ENCODE results near the gene PKN3.
"Not testable (repeated sequence)": the region's sequence is repeated elsewhere in the genome, so short reads cannot be mapped to it uniquely, and the experiment has no call there.

PKN3 gene

DNA sequence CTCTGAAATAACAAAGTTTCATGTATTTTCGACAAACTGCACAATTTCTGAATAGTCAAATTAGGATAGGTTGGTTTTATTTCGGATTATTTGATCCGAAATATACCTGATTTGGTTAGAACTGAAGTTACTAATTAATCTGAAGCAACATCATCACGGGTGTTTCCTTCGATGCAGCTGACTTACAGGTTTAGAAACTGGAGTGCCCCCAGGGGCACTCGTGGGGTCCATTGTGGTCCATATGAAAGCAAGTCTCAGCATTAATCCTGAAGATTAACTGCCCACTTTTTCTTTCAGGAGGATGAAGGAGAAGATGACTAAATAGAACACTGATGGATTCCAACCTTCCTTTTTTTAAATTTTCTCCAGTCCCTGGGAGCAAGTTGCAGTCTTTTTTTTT lies 8.0 kb upstream of the PKN3 start:
- DNase-seq = no peak

DNA sequence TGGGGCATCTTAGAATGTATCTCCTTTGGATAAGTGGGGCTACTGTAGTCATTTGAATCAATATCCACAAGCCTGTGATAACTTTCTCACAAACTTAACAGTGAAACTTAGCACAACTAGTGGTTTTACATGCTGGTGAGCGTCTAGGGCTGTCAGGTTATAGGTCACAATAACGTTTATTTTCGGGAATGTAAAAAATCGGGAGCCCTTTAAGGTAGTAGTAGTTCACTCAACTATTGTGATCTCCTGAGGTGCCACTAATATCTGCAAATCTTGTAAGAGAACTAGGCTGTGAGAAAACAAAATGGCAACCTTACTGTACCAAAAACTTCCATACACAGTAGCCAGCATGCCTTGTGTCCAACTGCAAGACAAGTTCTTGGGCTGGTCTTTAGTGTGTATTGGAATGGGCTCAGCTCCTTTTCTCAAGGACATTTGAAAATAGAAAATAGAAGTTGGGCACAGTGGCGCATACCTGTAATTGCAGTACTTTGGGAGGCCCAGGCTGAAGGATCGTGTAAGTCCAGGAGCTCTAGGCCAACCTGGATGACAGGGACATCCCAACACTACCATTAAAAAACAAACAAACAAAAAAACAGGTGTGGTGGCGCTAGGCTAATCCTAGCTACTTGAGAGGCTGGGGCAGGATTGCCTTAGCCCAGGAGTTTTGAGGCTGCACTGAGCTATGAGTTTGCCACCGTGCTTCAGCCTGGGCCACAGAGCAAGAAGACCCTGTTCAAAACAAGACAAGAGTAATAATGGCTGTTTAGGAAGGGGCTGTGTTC lies 5.2 kb upstream of the PKN3 start:
- DNase-seq = no peak

GRCh38 chr9:128699096-128699795 lies 3.1 kb upstream of the PKN3 start:
- DNase-seq = not testable (repeated sequence)

DNA sequence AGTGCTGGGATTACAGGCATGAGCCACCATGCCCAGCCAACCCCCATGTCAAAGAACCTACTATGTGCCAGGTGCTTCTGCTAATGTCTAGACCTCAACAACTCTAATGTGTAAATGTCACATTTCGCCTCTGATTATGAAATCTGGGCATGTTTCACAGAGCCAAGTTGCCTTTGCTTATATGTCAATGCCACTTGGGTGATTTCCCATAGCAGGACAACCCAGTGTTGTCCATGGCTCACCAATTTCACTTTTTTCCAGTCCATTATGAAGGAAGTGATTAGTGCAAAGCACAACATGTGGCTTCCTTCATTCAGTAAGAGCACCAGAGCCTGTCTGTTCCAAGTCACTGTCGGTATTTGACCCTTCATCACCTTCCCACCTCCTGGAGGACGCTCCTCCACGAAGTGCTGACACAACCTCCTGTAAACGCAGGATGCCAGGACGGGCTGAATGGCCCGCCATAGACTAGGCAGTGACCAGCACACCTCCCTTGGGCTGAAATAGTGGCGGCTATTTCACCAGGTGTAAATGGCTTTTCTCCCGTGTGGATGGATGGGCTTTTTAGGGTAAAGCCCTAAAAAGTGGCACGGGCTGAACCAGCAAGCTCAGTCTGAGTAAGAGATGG lies 962 bp upstream of the PKN3 start:
- DNase-seq = no peak

GRCh38 chr9:128702949-128703615 lies 779 bp downstream of the PKN3 start:
- peak; percentile 38 for DNase-seq

- peak; percentile 10 for DNase-seq
Observed at GRCh38 chr9:128703616-128704355, 1.5 kb downstream of the PKN3 start.

GRCh38 chr9:128704356-128704670 lies 2.0 kb downstream of the PKN3 start:
- no peak for DNase-seq

- DNase-seq = peak; percentile 9
Observed at GRCh38 chr9:128705051-128705965, 3.0 kb downstream of the PKN3 start.

GRCh38 chr9:128706045-128706444 lies 3.7 kb downstream of the PKN3 start:
- DNase-seq = peak; percentile 1

GRCh38 chr9:128706671-128707381 lies 4.5 kb downstream of the PKN3 start:
- DNase-seq = no peak

- DNase-seq = no peak
Observed at GRCh38 chr9:128707446-128707845, 5.1 kb downstream of the PKN3 start.

DNA sequence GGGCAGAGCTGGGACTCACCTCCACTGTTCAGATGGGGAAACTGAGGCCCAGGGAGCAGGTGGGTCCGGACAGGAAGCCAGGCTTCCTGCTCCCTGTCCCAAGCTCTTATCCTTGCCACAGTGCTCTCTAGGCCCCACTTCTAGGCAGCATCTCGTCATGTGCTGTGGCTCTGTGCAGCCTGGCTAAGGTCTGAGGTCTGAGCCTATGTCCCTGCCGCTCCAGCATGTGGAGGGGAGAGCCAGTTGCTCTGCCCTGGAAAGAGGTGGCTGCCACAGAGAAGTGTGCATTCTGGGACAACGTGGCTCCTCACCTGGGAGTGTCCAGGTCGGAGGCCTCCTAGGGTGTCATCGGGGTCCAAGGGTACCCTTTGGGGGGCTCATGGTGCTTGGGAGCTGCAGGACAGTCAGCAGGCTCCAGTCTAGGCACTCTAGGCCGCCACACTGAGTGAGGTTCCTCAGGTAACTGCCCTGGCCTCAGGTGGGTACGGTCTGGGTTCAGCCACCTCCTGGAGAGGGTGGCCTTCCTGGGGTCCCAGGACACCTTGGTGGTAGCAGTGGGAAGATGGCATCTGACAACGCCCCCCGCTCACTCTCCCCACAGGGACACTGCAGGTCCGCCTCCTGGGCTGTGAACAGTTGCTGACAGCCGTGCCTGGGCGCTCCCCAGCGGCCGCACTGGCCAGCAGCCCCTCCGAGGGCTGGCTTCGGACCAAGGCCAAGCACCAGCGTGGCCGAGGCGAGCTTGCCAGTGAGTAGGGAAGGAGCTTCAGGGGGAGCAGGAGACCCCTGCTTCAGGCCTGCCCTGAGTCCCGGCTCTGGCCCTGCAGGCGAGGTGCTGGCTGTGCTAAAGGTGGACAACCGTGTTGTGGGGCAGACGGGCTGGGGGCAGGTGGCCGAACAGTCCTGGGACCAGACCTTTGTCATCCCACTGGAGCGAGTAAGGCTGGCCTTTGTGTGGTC lies 10.4 kb downstream of the PKN3 start:
- DNase-seq = no peak

DNA sequence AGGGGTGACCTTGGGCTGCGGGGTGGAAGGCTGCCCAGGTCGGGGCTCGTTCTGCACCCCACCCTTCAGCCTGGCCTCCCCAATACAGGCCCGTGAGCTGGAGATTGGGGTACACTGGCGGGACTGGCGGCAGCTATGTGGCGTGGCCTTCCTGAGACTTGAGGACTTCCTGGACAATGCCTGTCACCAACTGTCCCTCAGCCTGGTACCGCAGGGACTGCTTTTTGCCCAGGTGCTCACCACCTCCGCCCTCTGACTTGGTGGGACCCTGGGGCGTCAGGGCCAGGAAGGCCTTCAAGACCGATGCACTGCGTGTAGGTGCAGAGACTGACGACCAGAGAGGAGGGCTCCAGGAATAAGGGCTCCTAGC lies 11.1 kb downstream of the PKN3 start:
- DNase-seq = no peak

DNA sequence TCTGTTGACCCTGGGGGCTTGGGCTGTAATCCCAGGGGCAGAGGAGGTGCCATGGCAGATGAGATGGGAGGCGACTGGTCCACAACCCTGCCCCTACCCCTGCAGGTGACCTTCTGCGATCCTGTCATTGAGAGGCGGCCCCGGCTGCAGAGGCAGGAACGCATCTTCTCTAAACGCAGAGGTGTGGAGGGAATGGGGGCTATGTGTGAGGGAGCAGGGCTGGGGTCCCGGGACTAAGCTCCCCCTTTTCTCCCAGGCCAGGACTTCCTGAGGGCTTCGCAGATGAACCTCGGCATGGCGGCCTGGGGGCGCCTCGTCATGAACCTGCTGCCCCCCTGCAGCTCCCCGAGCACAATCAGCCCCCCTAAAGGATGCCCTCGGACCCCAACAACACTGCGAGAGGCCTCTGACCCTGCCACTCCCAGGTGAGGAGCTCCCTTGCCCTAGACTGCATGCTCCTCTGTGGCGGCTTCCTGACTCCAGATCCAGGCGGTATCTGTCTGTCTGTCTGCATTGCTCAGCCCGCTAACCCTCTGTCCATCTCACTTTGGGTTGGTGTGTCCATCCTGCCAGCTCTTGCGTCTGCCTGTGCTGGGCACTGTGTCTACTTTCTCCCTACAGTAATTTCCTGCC lies 11.8 kb downstream of the PKN3 start:
- DNase-seq = no peak

- no peak for DNase-seq
Observed at GRCh38 chr9:128714586-128715435, 12.5 kb downstream of the PKN3 start.

- DNase-seq = no peak
Observed at GRCh38 chr9:128715436-128715750, 13.1 kb downstream of the PKN3 start.

DNA sequence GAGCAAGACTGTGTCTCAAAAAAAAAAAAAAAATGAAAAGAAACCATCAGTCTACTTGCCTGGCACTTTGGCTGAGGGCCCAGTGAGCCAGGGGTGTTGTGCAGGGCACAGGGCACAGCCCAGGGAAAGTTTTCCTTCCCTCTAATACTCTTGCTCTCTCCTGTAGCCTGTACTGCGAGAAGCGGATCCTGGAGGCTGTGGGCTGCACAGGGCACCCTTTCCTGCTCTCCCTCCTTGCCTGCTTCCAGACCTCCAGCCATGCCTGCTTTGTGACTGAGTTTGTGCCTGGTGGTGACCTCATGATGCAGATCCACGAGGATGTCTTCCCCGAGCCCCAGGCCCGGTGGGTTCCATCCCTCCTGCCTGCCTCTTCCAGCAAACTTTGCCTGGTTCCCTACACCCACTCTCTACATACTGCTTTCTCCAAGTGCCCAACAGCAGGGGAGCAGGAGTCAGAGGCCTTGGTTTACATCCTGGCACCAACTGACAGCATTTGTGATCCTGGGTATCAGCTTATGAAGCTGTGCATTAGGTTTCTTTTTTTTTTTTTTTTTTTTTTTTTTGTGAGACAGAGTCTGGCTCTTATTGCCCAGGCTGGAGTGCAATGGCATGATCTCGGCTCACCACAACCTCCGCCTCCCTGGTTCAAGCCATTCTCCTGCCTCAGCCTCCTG lies 14.4 kb downstream of the PKN3 start:
- DNase-seq = no peak

DNA sequence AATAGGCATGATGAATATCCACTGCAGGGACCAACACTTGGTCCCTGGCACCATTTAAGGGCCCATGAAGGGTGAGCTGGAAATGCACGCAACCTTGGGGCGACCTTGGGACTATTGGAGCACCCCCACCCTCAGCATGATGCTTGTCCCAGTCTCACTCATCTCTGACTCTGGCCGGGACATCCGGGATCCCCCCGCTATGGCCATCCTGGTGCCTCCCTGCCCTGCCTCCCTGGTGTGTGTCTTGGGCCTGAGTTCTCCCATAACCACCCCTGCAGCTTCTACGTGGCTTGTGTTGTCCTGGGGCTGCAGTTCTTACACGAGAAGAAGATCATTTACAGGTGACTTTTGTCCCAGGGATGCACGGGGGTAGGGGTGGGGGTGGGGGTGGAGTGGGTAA lies 15.7 kb downstream of the PKN3 start:
- DNase-seq = no peak

Data from activated naive CD4-positive, alpha-beta T cell treated with anti-CD3 and anti-CD28 coated beads, Interleukin-2, amount 50 U/mL, for 16 hours (primary cell).